LNCAP (cell line): ENCODE data around the gene TLR5.

ENCODE experiments used
- CTCF ChIP-seq: fragments of 450-650 bp; IDR thresholded peaks from 2 replicates; pipeline ENCODE4 v1.5.1; 2017; ENCODE audit warnings: mild to moderate bottlenecking

Gene TLR5

GRCh38 chr1:223155153-223155552 lies 12.1 kb upstream of the TLR5 start:
- TF ChIP-seq CTCF = no peak

- TF ChIP-seq CTCF = no peak
Observed at GRCh38 chr1:223153177-223154119, 10.4 kb upstream of the TLR5 start.

GRCh38 chr1:223152399-223152798 lies 9.4 kb upstream of the TLR5 start:
- TF ChIP-seq CTCF = no peak

- TF ChIP-seq CTCF = no peak
Observed at GRCh38 chr1:223150443-223150842, 7.4 kb upstream of the TLR5 start.

GRCh38 chr1:223147873-223148272 lies 4.8 kb upstream of the TLR5 start:
- TF ChIP-seq CTCF = no peak

- TF ChIP-seq CTCF = no peak
Observed at GRCh38 chr1:223147409-223147808, 4.4 kb upstream of the TLR5 start.

GRCh38 chr1:223146745-223147144 lies 3.7 kb upstream of the TLR5 start:
- no peak for TF ChIP-seq CTCF
